Fibroblast of skin of right biceps (primary cell): ENCODE data around the gene CDHR1.

Experiments used
- DNase-seq: peaks from one replicate; pipeline ENCODE4 v3.0.0-alpha.2; 2013

The CDHR1 gene

GRCh38 chr10:84201682-84202081, 7.3 kb downstream of the CDHR1 start:
- DNase-seq = no peak

GRCh38 chr10:84202349-84202748, 8.0 kb downstream of the CDHR1 start:
- no peak for DNase-seq

GRCh38 chr10:84204122-84204521, 9.8 kb downstream of the CDHR1 start:
- no peak for DNase-seq

- no peak for DNase-seq
Measured at GRCh38 chr10:84204610-84205009, 10.3 kb downstream of the CDHR1 start.

GRCh38 chr10:84205049-84205852, 10.9 kb downstream of the CDHR1 start:
- DNase-seq = peak; percentile 14

GRCh38 chr10:84205853-84206525, 11.7 kb downstream of the CDHR1 start:
- DNase-seq = no peak

GRCh38 chr10:84208023-84208422, 13.7 kb downstream of the CDHR1 start:
- no peak for DNase-seq

- DNase-seq = no peak
Measured at GRCh38 chr10:84211566-84211965, 17.2 kb downstream of the CDHR1 start.

- no peak for DNase-seq
Measured at GRCh38 chr10:84212014-84212413, 17.7 kb downstream of the CDHR1 start.

GRCh38 chr10:84213076-84213475, 18.7 kb downstream of the CDHR1 start:
- DNase-seq = no peak

- no peak for DNase-seq
Measured at GRCh38 chr10:84214046-84214572, 19.8 kb downstream of the CDHR1 start.

GRCh38 chr10:84214612-84215235, 20.4 kb downstream of the CDHR1 start:
- DNase-seq = no peak

- DNase-seq = no peak
Measured at GRCh38 chr10:84216834-84217233, 22.5 kb downstream of the CDHR1 start.

GRCh38 chr10:84217746-84218145, 23.4 kb downstream of the CDHR1 start:
- no peak for DNase-seq

- DNase-seq = no peak
Measured at GRCh38 chr10:84221916-84222315, 27.6 kb downstream of the CDHR1 start.

- DNase-seq = no peak
Measured at GRCh38 chr10:84224411-84225028, 30.2 kb downstream of the CDHR1 start.

GRCh38 chr10:84225427-84226173, 31.3 kb downstream of the CDHR1 start, which contains the start of gene LRIT2:
Gene LRIT2, minus strand, starts transcription at chr10:84225544. Its CDS starts 24 bp downstream, at chr10:84225520.
- no peak for DNase-seq

GRCh38 chr10:84226616-84227015, 32.3 kb downstream of the CDHR1 start:
- DNase-seq = no peak

GRCh38 chr10:84227810-84228209, 33.5 kb downstream of the CDHR1 start:
- no peak for DNase-seq

GRCh38 chr10:84230359-84230758, 36.0 kb downstream of the CDHR1 start:
- DNase-seq = no peak

- no peak for DNase-seq
Measured at GRCh38 chr10:84232376-84232775, 38.0 kb downstream of the CDHR1 start.

- DNase-seq = no peak
Measured at GRCh38 chr10:84233940-84234339, 39.6 kb downstream of the CDHR1 start.
